Measurements from ENCODE around the gene NLN.
"Not testable (repeated sequence)": the region's sequence is repeated elsewhere in the genome, so short reads cannot be mapped to it uniquely, and the experiment has no call there.

NLN gene

DNA sequence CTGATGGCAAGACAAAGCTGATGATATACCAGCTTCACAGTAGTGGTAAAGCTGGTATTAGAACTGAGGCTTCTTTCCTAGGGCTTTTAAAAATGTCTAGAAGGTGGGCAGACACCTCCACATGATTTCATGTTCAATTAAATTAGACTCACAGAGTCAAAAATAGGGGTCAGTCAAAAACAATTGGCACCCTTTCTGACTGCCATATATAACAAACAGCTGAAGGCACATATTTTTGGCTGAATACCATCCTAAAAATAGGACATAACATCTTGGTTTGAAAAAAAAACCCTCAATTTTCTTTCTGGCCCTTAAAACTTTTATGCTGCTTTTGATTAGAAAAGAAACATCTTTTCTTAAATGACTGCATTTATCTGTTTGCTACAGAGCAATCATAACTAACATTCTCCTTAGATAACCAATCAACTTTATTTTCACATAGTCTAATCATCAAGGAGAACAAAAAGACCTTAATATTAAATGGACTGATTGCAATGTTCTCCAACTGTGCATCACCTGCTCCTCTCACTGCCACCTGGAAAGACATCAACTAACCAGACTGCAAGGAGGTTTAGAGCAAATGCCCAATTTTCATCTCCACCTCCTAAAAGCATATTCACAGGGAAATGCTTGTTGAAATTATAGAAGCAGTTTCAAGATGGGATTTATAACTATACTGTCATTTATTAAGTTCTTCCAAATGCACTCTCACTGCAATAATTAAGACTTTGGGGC lies 3.3 kb upstream of the NLN start:
- no peak for DNase-seq (ENCODE audit: low read depth, low spot score)
- in situ Hi-C loops (cut with HindIII; ENCODE audit: low sequenced_read_pairs): no loop called here
- no peak overlapping the region for H3K4me3 ChIP-seq (ENCODE audit: low read depth, low read length)
- TF ChIP-seq, protein P1, sequence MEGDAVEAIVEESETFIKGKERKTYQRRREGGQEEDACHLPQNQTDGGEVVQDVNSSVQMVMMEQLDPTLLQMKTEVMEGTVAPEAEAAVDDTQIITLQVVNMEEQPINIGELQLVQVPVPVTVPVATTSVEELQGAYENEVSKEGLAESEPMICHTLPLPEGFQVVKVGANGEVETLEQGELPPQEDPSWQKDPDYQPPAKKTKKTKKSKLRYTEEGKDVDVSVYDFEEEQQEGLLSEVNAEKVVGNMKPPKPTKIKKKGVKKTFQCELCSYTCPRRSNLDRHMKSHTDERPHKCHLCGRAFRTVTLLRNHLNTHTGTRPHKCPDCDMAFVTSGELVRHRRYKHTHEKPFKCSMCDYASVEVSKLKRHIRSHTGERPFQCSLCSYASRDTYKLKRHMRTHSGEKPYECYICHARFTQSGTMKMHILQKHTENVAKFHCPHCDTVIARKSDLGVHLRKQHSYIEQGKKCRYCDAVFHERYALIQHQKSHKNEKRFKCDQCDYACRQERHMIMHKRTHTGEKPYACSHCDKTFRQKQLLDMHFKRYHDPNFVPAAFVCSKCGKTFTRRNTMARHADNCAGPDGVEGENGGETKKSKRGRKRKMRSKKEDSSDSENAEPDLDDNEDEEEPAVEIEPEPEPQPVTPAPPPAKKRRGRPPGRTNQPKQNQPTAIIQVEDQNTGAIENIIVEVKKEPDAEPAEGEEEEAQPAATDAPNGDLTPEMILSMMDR (IDR thresholded peaks at IDR 0.05; ENCODE audit: low read depth, low read length): no peak

DNA sequence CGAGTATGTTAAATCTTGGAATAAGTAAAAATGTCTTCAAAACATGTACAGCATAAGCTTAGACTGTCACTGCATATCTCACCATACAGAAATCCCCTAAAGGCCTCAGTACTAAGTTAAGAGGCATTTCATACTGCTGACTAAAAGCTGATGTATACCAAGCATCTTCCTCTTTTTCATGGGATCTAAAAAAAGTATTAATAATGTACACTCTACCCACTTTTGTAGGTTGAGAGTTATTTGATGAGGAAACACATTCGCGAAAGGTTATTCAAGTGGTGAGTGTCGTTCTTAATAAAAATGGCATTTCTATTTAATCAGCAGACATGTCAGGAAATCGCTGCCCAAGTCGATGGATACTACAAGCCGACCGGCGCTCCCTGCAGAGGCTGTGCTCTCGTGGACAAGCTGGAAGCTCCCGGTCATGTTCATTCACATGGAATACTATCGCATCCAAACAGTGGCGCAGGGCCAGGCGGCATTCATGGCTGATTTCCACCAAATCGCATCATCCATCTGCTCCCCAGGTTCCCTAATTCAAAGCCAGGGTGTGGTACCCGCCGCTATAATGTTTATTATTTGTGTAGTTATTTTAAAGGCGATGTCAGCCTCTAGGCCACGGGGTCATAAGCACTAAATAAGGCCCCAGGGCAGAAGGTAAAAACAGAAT lies 820 bp upstream of the NLN start:
- peak overlapping the region; percentile 81 for H3K4me3 ChIP-seq (ENCODE audit: low read depth, low read length)
- TF ChIP-seq, protein P1 (IDR thresholded peaks at IDR 0.05; ENCODE audit: low read depth, low read length): no peak
- in situ Hi-C loops (cut with HindIII; ENCODE audit: low sequenced_read_pairs): no loop called here
- DNase-seq (ENCODE audit: low read depth, low spot score): peak; percentile 77

DNA sequence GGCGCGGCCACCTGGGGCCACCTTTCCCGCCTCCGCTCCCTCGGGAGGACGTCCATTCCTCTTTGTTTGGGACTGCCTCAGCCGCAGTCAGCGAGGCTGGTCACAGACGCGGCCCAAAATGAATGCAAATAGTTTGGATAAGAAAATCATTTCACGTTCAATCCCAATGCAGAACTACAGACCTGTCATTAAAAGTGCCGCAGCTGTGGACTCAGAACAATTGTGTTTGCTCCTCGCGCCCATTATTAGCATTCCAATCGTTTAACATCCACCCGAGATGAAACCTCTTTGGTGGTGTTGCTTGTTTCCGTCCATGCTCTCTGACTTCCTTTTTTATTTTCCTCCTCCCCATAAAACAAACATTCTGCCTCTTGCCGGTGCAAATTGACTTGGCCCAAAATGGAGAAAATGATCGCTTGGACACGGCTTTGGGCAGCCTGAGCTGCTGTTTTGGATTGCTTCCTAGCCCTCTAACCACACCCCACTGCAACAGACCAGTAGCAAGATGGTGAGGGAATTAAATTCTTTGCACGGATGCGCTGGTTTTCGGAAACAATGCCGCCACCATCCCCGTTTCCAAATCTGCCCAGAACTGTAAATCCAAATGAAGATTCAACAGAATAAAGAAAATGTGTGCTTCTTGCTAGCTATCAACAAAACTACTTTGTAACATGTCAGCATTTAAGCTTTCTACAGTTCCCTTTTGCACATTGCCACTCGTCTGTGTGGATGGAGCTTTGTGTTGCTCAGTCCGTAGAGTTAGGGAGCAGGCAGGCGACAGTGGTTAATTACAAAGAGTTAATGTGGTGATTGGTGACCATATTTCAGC lies 784 bp downstream of the NLN start:
- TF ChIP-seq, protein P1 (IDR thresholded peaks at IDR 0.05; ENCODE audit: low read depth, low read length): no peak
- in situ Hi-C loops (cut with HindIII; ENCODE audit: low sequenced_read_pairs): no loop called here
- DNase-seq (ENCODE audit: low read depth, low spot score): peak; percentile 78
- peak overlapping the region; percentile 81 for H3K4me3 ChIP-seq (ENCODE audit: low read depth, low read length)

DNA sequence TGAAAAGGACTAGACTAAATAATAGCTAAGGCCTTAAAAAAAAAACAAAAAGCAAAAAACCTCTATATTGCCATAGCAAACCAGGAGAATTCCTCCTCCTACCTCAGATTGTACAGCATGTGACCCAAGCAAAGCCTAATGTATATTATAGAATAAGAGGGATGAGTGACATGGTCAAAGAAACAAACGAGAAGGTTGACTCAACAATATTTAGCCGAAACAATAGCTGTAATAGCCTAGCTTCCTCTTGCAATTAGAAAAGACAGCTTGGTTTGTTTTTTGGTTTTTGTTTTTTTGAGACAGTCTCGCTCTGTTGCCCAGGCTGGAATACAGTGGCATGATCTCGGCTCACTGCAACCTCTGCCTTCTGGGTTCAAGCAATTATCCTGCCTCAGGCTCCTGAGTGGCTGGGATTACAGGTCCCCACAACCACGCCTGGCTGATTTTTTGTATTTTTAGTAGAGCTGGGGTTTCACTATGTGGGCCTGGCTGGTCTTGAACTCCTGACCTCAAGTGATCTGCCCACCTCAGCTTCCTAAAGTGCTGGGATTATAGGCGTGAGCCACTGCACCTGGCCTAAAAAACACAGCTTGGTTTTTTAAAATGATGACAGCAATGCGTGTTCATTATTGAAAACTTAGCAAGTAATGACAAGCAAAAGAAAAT lies 5.6 kb downstream of the NLN start:
- TF ChIP-seq, protein P1 (IDR thresholded peaks at IDR 0.05; ENCODE audit: low read depth, low read length): no peak

DNA sequence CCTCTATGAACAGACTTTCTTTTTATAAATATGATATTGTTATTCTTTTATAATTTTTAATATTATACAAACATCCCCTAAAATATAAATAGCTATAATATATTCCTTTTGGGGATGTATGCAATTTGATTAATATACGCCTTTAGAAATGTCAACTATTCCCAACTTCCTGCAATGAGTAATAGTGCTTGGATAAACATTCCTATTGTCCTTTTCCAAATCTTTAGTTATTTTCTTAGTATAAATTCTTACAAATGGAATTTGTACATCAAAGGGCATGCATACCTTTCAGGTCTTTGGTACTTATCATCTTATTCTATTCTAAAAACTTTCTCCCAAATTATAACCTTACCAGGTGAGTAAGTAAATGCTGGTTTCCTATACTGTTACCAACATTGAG lies 6.2 kb downstream of the NLN start:
- no peak overlapping the region for H3K4me3 ChIP-seq (ENCODE audit: low read depth, low read length)
- in situ Hi-C loops (cut with HindIII; ENCODE audit: low sequenced_read_pairs): no loop called here
- TF ChIP-seq, protein P1 (IDR thresholded peaks at IDR 0.05; ENCODE audit: low read depth, low read length): no peak
- DNase-seq (ENCODE audit: low read depth, low spot score): no peak

More for the DNA sequence above, 5.6 kb downstream of the NLN start:
- no peak overlapping the region for H3K4me3 ChIP-seq (ENCODE audit: low read depth, low read length)
- in situ Hi-C loops (cut with HindIII; ENCODE audit: low sequenced_read_pairs): no loop called here
- no peak for DNase-seq (ENCODE audit: low read depth, low spot score)

DNA sequence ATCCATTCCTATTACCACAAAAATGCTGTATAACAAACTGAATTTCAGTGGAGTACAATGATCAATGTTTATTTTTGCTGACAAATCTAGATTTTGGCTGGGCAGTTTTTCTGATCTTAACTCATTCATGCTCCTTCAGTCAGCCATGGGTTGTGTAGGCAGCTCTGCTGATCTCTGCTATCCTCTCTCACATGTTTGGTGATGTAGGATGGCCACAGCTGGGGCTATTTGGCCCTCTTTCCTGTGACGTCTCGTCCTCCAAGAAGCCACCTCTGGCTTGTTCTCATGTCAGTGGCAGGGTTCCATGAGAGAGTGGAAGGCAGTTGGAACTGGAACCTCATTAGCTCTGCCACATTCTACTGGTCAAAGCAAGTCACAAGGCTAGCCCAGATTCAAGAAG lies 8.9 kb downstream of the NLN start:
- in situ Hi-C loops (cut with HindIII; ENCODE audit: low sequenced_read_pairs): no loop called here
- TF ChIP-seq, protein P1 (IDR thresholded peaks at IDR 0.05; ENCODE audit: low read depth, low read length): no peak
- H3K4me3 ChIP-seq (ENCODE audit: low read depth, low read length): no peak overlapping the region
- no peak for DNase-seq (ENCODE audit: low read depth, low spot score)

DNA sequence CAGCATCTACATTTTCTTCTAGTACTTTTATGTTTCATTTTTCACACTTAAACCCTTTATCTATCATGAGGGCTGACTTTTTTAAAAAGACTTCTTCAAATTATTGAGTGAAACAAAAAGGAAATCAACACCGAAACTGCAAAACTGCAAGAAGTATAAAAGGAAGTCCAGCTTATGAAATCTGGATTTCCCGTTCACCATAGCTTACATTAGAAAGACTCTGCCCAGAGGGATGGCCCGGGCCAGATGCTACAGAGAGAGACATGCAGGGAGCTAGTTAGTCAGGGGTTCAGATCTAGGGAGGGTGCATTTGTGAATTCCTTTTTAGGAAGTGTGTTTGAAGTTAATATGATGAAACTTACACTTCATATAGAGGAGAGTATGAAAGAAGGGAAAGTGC lies 10.0 kb downstream of the NLN start:
- DNase-seq (ENCODE audit: low read depth, low spot score); H3K4me3 ChIP-seq (ENCODE audit: low read depth, low read length); in situ Hi-C loops (cut with HindIII; ENCODE audit: low sequenced_read_pairs): not testable (repeated sequence)

DNA sequence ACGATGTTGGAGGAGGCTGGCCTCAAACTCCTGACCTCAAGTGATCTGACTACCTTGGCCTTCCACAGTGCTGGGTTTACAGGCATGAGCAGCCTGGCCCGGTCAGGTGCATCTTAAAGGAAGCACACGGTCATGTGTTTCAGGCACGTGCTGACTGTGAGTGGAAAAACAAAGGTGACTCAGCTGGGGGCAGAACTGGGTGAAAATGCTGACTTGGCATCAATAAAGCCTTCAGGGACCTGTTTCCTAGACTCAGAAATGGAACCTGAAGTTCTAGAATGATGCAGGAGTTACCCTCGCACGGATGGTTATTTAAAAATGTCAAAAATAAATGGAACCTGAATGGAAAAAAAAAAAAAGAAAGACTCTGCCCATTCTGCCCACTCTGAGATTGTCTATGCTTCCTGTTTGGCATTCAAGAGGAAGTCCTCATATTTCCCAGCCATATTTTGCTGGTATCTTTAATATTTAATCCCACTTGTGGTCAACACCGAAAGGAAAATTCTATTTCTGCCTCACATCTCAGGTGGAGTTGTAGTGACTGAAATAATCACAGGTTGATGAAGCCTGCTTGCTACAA lies 12.3 kb downstream of the NLN start:
- H3K4me3 ChIP-seq (ENCODE audit: low read depth, low read length); in situ Hi-C loops (cut with HindIII; ENCODE audit: low sequenced_read_pairs); DNase-seq (ENCODE audit: low read depth, low spot score): not testable (repeated sequence)

Data from astrocyte of the spinal cord (primary cell).